SKM-1 (cell line): ENCODE results near the gene TGM2.

ENCODE experiments used
- DNase-seq: peaks from one replicate; lab custom pipeline; 2025; ENCODE audit not compliant: unreplicated experiment; lab: John Stamatoyannopoulos, UW

TGM2 gene

DNA sequence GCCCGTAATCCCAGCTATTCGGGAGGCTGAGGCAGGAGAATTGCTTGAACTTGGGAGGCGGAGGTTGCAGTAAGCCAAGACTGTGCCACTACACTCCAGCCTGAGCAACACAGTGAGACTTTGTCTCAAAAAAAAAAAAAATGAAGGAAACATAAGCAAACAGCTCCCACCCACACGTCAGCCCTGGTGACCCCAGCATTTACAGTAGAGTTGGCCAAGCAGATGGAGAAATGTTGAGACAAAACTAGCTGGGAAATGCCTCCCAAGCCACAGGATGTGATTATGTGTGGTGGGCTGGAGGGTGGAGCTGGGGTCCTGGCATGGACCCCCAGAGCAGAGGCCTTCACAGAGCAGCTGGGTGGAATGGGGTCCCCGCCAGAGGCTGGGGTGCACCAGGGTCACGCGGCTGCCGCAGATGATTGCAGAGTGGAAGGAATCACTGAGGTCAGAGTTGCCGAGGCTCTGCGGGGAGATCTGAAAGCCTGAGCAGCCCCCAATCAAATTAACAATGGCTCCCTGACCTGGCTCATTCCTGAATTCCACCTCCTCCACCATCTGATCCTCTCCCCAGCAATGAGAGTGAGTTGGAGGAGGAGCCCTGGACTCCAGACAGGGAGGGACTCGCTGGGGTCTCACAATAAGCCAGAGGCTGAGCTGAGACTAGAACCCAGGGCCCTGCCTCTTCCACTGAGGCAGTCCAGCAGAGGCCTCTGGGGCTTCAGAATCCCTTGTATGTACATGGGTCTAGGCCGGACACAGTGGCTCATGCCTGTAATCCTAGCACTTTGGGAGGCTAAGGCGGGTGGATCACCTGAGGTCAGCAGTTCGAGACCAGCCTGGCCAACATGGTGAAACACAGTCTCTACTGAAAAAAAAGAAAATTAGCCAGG, 34.7 kb upstream of the TGM2 start:
- no peak for DNase-seq

DNA sequence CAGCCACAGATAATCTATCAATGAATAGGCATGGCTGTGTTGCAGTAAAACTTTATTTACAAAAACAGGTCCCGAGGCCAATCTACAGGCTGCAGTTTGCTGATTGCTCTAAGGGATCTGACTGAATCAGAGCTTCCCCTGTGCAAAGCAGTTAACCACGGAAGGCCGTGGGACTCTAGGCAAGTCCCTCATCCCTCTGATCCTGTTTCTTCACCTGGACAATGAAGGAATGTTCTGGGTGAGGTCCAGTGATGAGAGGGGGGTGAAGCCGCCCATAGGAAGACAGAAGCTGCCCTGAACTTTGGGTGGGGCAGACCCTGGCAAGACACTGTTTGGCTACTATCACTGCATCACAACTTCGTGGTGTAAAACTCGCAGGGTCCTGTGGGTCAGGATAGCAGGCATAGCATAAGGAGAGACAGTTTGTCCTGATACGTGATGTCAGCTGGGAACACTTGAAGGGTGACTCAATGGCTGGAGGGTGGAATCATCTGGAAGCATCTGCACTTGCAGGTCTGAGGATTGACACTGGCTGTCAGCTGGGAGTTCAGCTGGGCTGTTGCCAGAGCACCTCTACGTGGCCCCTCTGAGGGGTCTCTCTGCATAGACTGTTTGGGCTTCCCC, 33.3 kb upstream of the TGM2 start:
- DNase-seq = no peak

- DNase-seq = no peak
These were observed 32.5 kb upstream of the TGM2 start for GRCh38 chr20:38197619-38198018.

GRCh38 chr20:38197217-38197616, 32.1 kb upstream of the TGM2 start:
- no peak for DNase-seq

DNA sequence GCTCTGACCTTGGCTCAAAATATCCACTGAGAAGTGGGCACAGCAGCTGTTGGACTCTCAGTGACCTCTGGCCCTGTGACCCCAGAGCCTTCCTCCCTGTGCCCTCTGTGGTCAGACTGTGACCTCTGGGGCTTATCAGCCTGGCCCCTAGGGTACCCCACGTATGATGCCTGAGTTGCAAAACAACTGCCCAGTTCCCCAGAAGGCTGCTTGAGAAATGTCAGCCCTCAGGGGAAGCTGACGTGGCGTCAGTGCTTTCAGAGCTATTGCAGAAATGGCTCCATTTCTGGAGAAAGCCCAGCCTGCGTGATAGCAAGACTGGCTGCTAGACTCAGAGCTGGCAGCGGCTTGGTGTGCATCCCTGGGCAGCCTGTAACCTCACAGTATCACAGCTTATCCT, 31.5 kb upstream of the TGM2 start:
- DNase-seq = peak; percentile 92

- DNase-seq = no peak
These were observed 31.0 kb upstream of the TGM2 start for GRCh38 chr20:38196076-38196475.

GRCh38 chr20:38195521-38195920, 30.5 kb upstream of the TGM2 start:
- DNase-seq = no peak

- no peak for DNase-seq
These were observed 30.0 kb upstream of the TGM2 start for GRCh38 chr20:38194971-38195504.

DNA sequence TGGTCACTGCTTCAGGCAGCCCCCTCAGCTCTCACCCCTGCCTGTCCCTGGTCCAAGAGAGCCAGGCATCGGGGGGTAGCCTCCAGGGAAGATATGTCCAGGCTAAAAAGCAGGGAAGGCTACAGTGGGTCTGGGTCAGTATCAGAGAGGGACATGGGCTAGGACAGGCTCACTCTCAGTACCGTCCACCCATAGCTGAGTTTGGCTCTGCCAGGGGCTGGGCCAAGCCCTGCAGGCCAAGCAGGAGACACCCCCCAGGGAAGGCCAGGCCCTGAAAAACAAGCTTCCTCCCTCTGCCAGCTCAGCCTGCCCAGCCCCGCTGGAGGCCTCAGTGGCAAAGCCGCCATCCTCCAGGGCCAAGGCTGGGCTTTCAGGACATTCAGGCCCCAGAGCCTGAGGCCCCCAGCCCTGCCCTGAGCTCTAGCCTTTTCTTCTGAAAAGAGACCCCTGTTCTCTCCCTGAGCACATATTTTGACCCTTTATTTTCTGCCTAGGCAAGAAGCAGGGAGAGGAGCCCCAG, 28.6 kb upstream of the TGM2 start:
- DNase-seq = no peak

GRCh38 chr20:38192323-38192885, 27.3 kb upstream of the TGM2 start:
- no peak for DNase-seq

- no peak for DNase-seq
These were observed 26.6 kb upstream of the TGM2 start for GRCh38 chr20:38191654-38192053.

GRCh38 chr20:38190936-38191371, 25.9 kb upstream of the TGM2 start:
- no peak for DNase-seq

DNA sequence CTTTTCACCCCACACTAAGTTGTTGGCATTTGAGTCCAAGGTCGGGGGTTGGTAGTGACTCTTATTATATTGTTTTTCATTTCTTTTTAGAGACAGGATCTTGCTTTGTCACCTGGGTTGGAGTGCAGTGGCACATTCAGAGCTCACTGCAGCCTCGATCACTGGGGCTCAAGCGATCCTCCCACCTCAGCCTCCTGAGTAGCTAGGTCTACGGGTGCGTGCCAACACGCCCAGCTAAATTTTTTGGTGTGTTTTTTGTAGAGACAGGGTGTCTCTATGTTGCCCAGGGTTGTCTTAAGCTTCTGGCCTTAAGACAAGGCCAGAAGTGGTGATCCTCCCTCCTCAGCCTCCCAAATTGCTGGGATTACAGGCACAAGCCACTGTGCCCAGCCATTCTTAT, 25.1 kb upstream of the TGM2 start:
- no peak for DNase-seq

DNA sequence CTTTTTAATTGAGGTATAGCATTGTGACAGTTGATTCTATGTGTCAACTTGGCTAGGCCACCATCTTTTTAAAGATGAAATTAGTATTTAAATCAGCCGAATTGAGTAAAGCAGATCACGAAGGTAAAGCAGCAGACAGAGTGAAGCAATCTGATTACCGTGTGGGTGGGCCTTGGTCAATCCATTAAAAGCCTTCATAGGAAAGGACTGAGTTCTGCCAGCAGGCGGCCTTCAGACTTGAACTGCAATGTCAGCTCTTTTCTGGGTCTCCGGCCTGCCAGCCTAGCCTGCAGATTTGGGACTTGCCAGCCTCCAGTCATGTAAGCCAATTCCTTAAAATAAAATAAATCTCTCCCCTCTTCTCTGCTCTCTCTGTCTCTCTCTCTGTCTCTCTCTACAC, 22.4 kb upstream of the TGM2 start:
- DNase-seq = no peak

DNA sequence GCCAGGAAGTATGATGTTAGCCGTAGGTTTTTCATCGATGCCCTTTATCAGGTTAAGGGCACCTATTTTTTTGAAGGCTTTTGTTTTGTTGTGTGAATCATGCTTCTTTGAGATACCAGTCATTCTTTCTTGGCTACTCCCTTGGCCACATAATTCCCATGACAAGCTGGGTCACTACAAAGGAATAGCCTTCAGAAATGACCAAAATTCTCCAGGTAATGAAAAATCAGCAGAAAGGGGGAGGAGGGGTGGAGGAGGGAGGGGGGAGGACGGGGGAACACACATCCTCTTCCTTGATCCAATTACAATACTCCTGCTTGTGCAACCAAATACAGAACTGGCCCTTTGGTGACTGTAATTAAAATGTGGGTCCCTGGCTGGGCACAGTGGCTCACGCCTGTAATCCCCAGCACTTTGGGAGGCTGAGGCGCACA, 21.7 kb upstream of the TGM2 start:
- DNase-seq = no peak

DNA sequence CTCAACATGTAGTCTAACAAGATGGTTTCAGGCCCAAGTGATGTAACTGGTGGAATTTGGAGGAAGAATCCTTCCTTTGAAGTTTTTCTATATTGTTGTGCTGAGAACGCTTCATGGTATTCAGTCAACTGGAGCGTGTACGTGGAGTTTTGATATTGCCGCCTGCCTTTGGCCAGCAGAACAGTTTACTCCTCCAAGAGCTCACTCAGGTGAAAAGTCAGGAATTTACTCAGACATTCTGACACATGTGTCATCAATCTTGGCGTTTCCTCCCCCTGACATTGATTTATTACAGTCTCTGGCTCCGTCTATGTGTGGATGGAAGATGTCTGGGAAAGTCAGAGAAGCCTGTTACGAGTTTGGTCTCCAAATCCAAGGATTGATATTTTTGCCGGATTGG, 19.0 kb upstream of the TGM2 start:
- DNase-seq = no peak

DNA sequence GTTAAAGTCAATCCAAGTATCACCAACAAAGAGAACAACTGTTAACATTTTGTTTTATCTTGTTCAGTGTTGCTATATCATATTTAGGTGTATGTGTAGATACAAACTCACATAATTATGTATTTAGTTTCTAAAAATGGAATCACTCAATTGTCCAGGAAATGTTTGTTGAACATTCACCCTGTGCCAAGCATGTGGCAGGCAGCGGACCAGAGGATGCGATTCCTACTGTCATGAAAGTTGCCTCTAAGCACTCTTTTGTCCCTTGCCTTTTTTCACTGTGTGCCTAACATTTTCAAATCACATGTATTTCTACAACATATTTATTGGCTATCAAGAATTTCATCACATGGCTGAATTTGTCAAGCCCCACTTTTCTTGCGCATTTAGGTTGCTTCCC, 16.9 kb upstream of the TGM2 start:
- DNase-seq = no peak

- DNase-seq = no peak
These were observed 16.2 kb upstream of the TGM2 start for GRCh38 chr20:38181207-38181801.

DNA sequence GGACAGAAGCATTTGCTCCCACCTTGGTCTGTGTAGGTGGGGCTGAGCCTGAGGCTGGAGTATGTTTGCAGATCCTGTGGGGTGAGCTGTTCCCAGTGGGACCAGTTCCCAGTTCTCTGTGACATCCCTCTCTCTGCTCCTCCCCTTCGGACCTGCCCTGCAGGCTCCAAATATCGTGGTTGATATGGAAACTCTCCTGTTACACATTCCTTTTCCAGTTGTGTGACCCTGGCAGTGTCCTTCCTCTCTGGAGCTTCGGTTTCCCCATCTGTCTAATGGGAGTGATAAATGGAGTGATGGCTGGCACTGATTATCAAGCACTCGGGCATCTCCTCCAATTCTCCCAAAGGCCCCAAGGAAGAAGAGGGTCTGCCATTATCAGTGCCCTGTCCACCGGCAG, 15.7 kb upstream of the TGM2 start:
- DNase-seq = no peak

- DNase-seq = no peak
These were observed 14.8 kb upstream of the TGM2 start for GRCh38 chr20:38179846-38180245.

- DNase-seq = no peak
These were observed 13.5 kb upstream of the TGM2 start for GRCh38 chr20:38178581-38178980.
